AG09319 (cell line): Measurements from ENCODE around the gene PXDC1.

Experiments used
- DNase-seq: peaks from one replicate; pipeline ENCODE4 v3.0.0-alpha.2; 2010; ENCODE audit warnings: low read depth; ENCODE audit errors: extremely low read depth
- TF ChIP-seq, protein P1 (sequence below): IDR thresholded peaks from 2 replicates; pipeline ENCODE4 v1.5.1; 2011; ENCODE audit warnings: low read depth, mild to moderate bottlenecking, inconsistent platforms, low read length, moderate library complexity

Gene PXDC1

DNA sequence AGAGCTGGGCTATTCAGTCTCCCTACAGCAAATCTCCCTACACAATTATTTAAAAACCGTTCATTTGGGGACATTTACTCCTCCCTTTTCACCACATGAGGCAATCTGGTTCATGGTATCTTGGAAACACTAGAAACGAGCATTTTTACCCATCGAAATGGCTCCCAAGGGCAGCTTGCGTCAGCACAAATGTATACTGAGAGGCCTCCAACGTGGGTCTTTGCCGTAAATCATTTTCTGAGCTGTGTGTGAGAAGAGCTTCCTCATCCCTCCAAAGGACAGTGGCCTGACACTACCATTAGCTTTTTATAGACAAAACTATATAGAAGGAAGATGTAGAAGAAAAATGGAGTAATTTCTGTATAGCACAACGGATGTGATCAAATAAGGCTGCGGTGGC, 30.0 kb upstream of the PXDC1 start:
- DNase-seq, result no peak
- TF ChIP-seq, protein P1, sequence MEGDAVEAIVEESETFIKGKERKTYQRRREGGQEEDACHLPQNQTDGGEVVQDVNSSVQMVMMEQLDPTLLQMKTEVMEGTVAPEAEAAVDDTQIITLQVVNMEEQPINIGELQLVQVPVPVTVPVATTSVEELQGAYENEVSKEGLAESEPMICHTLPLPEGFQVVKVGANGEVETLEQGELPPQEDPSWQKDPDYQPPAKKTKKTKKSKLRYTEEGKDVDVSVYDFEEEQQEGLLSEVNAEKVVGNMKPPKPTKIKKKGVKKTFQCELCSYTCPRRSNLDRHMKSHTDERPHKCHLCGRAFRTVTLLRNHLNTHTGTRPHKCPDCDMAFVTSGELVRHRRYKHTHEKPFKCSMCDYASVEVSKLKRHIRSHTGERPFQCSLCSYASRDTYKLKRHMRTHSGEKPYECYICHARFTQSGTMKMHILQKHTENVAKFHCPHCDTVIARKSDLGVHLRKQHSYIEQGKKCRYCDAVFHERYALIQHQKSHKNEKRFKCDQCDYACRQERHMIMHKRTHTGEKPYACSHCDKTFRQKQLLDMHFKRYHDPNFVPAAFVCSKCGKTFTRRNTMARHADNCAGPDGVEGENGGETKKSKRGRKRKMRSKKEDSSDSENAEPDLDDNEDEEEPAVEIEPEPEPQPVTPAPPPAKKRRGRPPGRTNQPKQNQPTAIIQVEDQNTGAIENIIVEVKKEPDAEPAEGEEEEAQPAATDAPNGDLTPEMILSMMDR, result no peak

DNA sequence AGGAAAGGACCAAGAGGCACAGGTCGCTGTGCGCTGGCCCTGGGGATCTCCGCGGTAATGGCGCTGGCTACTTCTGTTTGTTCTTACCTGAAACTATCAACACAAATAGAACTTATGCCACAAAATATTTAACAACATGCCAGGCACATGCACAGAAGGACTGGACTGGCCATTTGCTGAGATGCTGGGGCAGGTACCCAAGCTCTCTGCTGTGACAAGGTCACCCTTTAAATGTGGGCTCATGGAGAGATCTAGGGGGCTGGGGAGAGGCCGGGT, 28.0 kb upstream of the PXDC1 start:
- TF ChIP-seq, protein P1, result no peak
- no peak for DNase-seq

DNA sequence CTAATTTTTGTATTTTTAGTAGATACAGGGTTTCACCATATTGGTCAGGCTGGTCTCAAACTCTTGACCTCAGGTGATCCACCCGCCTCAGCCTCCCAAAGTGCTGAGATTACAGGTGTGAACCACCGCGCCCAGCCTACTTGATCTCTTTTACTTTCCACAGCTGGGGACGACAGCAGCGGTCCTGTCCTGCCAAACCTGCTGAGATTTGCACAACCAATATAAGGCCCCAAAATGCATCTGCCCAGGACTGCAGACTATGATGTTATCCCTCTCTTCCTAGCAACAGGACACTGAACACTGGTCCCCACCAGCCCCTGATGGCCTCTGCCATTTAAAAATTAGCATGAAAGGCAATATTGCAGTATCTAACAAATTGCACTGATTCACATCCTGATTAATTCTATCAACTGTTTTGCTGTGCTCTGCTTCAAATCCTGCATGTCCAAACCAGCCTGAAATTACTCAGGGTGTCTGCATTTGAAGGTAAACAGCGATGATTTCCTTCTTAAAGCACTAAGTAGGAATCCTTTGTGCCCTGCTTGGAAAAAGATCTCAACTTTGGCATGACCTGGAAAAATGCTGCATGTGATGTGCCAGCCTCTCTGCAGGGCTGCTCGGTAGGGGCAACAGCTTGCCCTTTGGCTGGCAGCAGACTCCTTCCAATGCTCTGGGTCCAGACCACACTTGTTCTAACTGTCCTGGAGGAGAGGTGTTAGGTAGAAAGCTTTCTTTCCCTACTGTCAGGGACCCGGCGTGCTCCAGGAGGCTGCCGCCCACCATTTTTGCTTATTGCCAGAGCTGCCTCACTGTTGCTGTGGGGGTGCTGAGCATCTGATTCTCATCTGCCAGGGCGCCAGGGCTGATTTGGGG, 27.4 kb upstream of the PXDC1 start:
- no peak for DNase-seq
- TF ChIP-seq, protein P1, result no peak

DNA sequence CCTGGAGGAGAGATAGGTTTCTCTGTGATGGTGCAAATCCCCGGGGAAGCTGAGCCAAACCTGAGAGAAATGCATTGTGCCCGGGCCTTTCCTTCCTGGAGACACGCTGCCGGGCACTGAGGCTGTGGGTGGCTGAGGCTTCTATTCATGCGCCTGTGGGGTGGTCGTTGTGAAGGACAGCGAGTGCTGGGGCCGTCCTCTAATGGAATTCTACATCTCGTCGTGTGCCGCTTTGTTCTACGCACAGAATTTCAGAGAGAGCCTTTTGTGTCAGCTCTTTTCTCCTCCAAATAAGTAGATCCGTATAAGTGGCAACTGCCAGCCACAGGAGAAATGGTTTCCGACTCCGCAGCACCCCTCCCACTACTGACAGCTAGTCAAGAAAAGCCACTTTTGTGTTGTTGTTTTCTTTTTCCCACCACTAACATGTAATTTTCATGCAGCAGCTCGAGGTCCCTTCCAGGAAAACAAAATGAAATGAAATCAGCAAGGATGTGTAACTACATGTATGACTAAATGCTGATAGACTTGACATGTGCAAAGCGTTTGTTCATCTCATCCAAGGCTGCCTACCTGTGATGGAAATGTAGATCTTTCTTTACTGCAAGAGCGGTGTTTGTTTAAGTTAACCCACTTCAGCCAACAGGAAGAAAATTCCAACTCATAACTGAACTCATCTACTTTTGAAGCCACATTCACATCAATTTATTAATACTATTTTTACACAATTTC, 26.4 kb upstream of the PXDC1 start:
- TF ChIP-seq, protein P1, result no peak
- no peak for DNase-seq

DNA sequence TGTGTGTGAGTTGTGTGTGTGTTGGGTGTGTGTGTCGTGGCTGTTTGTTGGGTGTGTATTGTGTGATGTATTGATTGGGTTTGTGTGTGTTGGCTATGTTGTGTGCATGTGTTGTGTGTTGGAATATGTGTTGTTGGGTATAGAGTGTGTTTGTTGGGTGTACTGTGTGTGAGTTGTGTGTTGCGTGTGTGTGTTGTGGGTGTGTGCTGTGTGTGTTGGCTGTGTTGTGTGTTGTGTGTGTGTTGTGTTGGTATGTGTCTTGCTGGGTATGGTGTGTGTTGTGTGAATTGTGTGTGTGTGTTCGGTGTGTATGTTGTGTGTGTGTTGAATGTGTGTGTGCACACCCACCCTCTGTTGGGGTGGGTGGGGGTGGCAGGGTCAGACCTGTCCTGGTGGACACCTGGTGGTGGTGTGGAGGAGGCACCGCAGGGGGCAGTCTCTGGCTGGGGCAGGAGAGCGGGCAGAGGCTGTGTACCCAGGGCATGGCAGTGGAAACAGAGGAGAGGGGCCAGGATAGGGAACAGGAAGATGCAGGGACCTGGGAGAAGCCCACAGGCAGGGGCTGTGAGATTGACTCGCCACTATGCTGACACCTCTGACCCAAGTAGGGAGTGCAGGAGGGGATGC, 25.5 kb upstream of the PXDC1 start:
- no peak for DNase-seq
- TF ChIP-seq, protein P1, result no peak

DNA sequence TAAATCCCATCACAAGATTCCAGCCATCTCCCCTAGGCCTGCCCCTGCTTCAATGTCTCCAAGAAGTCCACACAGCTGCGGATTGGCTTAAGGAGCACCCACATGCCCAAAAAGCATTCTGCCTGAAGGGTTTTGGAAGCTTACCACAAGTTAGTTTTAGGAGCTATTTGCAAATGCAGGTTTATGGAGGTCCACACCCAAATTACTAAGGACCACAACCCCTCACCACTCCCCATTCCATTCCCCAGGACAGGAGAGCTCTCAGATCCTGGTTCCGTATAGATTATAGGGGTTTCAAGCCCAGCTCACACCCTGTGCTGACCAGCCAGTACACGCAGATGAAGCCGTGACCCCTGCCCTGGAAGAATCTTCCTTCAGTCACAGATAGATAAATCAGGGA, 24.3 kb upstream of the PXDC1 start:
- DNase-seq, result no peak
- TF ChIP-seq, protein P1, result no peak

DNA sequence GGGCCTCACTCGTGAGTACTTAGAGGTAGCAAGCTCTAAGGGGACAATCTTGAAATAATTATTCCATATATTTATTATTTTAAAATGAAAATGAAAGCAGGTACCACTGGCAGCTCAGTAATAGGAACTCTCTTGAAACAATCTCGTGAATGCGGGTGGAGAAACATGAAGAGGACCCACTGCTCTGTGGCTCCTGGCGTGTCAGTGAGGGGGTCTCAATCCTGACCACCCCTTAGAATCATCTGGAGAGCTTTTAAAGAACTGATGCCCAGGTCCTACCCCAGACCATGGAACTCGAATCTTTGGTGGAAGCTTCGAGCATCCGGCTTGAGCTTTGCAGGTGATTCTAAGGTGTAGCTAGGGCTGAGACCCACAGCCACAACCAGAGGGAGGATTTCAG, 23.9 kb upstream of the PXDC1 start:
- DNase-seq, result no peak
- TF ChIP-seq, protein P1, result no peak
